Erythroblast (primary cell): ENCODE results near the gene SMIM26.

Experiments used
- GATA1 ChIP-seq: IDR thresholded peaks from 2 replicates; pipeline ENCODE4 v1.6.1; 2011; ENCODE audit warnings: low read depth, mild to moderate bottlenecking, control low read depth, low read length, moderate library complexity
- POLR2A ChIP-seq: IDR thresholded peaks from 2 replicates; pipeline ENCODE4 v1.6.1; 2011; ENCODE audit warnings: mild to moderate bottlenecking, low read length

GRCh38 chr20:18527339-18527738 lies 39.9 kb upstream of the SMIM26 start:
- TF ChIP-seq POLR2A (no peak), GATA1 (no peak)
